Measurements from ENCODE around the gene GIT1. TPM values are rescaled to one million over a fixed set of nuclear protein-coding genes. Genes with fewer than 3 reads are reported as not detected.

The GIT1 gene
- total and polyA plus RNA-seq, 2 of the 13 experiments (the other 11 are each of a cell fraction or from before 2014, with no cell fraction given) = 14.2 to 30.8 TPM

DNA sequence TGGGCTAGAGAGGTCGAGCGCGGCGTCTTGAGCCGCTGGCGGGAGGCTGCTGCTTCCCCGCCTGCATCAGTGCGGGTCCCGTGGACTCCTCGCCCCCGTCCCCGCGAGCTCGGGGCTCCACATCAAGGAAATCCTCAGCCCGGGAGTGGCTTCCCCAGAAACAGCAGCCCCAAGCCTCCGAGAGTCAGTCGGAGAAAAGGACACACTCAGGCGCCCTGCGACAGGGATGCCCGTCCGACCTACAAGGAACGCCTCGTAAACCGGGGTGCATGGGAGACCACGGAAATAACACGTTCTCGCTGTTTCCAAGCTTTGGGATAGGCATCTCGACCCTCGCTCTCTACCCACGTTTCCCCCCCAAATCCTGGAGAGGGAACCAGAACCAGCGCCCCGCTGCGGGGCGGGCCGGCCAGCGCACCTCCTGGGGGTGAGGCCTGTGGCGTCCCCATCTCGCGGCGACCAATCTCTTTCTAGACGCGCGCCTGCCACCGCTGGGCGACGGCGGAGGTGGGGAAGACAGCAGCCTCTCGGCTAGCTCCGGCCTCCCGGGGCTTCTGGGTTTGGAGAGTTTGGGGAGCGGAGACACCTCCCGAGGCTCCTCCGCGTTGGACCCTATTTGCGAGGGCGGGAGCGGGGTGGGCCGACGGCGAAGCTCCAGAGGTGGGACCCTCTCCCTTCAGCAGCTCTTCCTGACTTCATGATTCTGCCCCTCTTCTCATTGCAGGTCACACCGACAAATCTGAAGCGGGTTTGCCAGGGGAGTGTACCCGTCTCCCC, 21.7 kb downstream of the GIT1 start (continued):
- TF ChIP-seq CCAR2 (optimal IDR thresholded peaks at IDR 0.05; ENCODE audit: low read depth, low read length) = no peak
- TF ChIP-seq PAX8 (CRISPR knock-in tag; IDR thresholded peaks at IDR 0.05; ENCODE audit: borderline replicate concordance) = 0 out of 2 replicates have a peak, but pooled peaks have one; percentile 9
- TF ChIP-seq, protein P1, sequence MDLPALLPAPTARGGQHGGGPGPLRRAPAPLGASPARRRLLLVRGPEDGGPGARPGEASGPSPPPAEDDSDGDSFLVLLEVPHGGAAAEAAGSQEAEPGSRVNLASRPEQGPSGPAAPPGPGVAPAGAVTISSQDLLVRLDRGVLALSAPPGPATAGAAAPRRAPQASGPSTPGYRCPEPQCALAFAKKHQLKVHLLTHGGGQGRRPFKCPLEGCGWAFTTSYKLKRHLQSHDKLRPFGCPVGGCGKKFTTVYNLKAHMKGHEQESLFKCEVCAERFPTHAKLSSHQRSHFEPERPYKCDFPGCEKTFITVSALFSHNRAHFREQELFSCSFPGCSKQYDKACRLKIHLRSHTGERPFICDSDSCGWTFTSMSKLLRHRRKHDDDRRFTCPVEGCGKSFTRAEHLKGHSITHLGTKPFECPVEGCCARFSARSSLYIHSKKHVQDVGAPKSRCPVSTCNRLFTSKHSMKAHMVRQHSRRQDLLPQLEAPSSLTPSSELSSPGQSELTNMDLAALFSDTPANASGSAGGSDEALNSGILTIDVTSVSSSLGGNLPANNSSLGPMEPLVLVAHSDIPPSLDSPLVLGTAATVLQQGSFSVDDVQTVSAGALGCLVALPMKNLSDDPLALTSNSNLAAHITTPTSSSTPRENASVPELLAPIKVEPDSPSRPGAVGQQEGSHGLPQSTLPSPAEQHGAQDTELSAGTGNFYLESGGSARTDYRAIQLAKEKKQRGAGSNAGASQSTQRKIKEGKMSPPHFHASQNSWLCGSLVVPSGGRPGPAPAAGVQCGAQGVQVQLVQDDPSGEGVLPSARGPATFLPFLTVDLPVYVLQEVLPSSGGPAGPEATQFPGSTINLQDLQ (CRISPR knock-in tag; IDR thresholded peaks at IDR 0.05) = 0 out of 2 replicates have a peak, but pooled peaks have one; percentile 39
- no peak for TF ChIP-seq NR2F1 (CRISPR knock-in tag; IDR thresholded peaks at IDR 0.05)
- TF ChIP-seq, protein P2, sequence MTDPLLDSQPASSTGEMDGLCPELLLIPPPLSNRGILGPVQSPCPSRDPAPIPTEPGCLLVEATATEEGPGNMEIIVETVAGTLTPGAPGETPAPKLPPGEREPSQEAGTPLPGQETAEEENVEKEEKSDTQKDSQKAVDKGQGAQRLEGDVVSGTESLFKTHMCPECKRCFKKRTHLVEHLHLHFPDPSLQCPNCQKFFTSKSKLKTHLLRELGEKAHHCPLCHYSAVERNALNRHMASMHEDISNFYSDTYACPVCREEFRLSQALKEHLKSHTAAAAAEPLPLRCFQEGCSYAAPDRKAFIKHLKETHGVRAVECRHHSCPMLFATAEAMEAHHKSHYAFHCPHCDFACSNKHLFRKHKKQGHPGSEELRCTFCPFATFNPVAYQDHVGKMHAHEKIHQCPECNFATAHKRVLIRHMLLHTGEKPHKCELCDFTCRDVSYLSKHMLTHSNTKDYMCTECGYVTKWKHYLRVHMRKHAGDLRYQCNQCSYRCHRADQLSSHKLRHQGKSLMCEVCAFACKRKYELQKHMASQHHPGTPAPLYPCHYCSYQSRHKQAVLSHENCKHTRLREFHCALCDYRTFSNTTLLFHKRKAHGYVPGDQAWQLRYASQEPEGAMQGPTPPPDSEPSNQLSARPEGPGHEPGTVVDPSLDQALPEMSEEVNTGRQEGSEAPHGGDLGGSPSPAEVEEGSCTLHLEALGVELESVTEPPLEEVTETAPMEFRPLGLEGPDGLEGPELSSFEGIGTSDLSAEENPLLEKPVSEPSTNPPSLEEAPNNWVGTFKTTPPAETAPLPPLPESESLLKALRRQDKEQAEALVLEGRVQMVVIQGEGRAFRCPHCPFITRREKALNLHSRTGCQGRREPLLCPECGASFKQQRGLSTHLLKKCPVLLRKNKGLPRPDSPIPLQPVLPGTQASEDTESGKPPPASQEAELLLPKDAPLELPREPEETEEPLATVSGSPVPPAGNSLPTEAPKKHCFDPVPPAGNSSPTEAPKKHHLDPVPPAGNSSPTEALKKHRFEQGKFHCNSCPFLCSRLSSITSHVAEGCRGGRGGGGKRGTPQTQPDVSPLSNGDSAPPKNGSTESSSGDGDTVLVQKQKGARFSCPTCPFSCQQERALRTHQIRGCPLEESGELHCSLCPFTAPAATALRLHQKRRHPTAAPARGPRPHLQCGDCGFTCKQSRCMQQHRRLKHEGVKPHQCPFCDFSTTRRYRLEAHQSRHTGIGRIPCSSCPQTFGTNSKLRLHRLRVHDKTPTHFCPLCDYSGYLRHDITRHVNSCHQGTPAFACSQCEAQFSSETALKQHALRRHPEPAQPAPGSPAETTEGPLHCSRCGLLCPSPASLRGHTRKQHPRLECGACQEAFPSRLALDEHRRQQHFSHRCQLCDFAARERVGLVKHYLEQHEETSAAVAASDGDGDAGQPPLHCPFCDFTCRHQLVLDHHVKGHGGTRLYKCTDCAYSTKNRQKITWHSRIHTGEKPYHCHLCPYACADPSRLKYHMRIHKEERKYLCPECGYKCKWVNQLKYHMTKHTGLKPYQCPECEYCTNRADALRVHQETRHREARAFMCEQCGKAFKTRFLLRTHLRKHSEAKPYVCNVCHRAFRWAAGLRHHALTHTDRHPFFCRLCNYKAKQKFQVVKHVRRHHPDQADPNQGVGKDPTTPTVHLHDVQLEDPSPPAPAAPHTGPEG (CRISPR knock-in tag; IDR thresholded peaks at IDR 0.05) = peak; percentile 53; the same call in 1 of the 2 replicates
- 0 out of 2 replicates have a peak, but pooled peaks have one; percentile 20 for TF ChIP-seq ZNF292 (CRISPR knock-in tag; IDR thresholded peaks at IDR 0.05; ENCODE audit: borderline replicate concordance, low read depth)
- 0 out of 2 replicates have a peak, but pooled peaks have one; percentile 31 for TF ChIP-seq NFKB2 (CRISPR knock-in tag; IDR thresholded peaks at IDR 0.05; ENCODE audit: borderline replicate concordance)
- TF ChIP-seq HOMEZ (CRISPR knock-in tag; IDR thresholded peaks at IDR 0.05; ENCODE audit: low read depth) = no peak
- TF ChIP-seq GMEB2 (CRISPR knock-in tag; IDR thresholded peaks at IDR 0.05; ENCODE audit: low read depth) = no peak
- TF ChIP-seq, protein P3, sequence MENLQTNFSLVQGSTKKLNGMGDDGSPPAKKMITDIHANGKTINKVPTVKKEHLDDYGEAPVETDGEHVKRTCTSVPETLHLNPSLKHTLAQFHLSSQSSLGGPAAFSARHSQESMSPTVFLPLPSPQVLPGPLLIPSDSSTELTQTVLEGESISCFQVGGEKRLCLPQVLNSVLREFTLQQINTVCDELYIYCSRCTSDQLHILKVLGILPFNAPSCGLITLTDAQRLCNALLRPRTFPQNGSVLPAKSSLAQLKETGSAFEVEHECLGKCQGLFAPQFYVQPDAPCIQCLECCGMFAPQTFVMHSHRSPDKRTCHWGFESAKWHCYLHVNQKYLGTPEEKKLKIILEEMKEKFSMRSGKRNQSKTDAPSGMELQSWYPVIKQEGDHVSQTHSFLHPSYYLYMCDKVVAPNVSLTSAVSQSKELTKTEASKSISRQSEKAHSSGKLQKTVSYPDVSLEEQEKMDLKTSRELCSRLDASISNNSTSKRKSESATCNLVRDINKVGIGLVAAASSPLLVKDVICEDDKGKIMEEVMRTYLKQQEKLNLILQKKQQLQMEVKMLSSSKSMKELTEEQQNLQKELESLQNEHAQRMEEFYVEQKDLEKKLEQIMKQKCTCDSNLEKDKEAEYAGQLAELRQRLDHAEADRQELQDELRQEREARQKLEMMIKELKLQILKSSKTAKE (CRISPR knock-in tag; IDR thresholded peaks at IDR 0.05; ENCODE audit: borderline replicate concordance) = peak; percentile 31; the same call in 1 of the 2 replicates
- no peak for TF ChIP-seq CENPT (CRISPR knock-in tag; IDR thresholded peaks at IDR 0.05; ENCODE audit: low read depth)
- TF ChIP-seq ZNF777 (CRISPR knock-in tag; IDR thresholded peaks at IDR 0.05) = peak; percentile 66; the same call in 1 of the 2 replicates
